HFFc6 (cell line): ENCODE results near the gene CEPT1. TPM values are rescaled to one million over a fixed set of nuclear protein-coding genes. Genes with fewer than 3 reads are reported as not detected.
"Not testable (repeated sequence)": the region's sequence is repeated elsewhere in the genome, so short reads cannot be mapped to it uniquely, and the experiment has no call there.

Source experiments
- DNase-seq: peaks from one replicate; pipeline ENCODE4 v3.0.0-alpha.2; 2018
- H3K27ac Mint-ChIP-seq: 2 replicates; pipeline ENCODE4 v1.8.0; 2020; ENCODE audit warnings: mild to moderate bottlenecking, mixed read lengths
- H3K27me3 Mint-ChIP-seq: 2 replicates; pipeline ENCODE4 v1.8.0; 2021; ENCODE audit warnings: mild to moderate bottlenecking, moderate library complexity, mixed read lengths; ENCODE audit not compliant: insufficient read depth
- H3K36me3 Mint-ChIP-seq: 2 replicates; pipeline ENCODE4 v1.8.0; 2021; ENCODE audit warnings: low read depth, mixed read lengths
- H3K4me1 Mint-ChIP-seq: 2 replicates; pipeline ENCODE4 v1.8.0; 2020; ENCODE audit warnings: low read depth, mixed read lengths
- H3K4me3 Mint-ChIP-seq: 2 replicates; pipeline ENCODE4 v1.8.0; 2020; ENCODE audit warnings: mild to moderate bottlenecking, moderate library complexity, mixed read lengths
- H3K9me3 Mint-ChIP-seq: 2 replicates; pipeline ENCODE4 v1.8.0; 2020; ENCODE audit warnings: mild to moderate bottlenecking, mixed read lengths
- total RNA-seq, 6 experiments: library from RNA; stranded (reverse); fragmentation: NEBNext Ultra II Directional; extraction: Animal tissue kit (Norgen Biotek cat#: 25700); gene quantifications; 2 replicates in 1 of 6; 3 replicates in 5 of 6; pipeline ENCODE4 v1.2.3, GENCODE V29; 2021
- TF ChIP-seq, protein P1 (sequence below): fragments of 200-600 bp; sonication (generic); IDR thresholded peaks from 2 replicates; pipeline ENCODE4 v1.5.0; 2021; ENCODE audit warnings: antibody characterized with exemption, mild to moderate bottlenecking

CEPT1 gene
- total RNA-seq, 6 experiments from 2014 or later = 26.5 to 38.9 (median 33.5) TPM

DNA sequence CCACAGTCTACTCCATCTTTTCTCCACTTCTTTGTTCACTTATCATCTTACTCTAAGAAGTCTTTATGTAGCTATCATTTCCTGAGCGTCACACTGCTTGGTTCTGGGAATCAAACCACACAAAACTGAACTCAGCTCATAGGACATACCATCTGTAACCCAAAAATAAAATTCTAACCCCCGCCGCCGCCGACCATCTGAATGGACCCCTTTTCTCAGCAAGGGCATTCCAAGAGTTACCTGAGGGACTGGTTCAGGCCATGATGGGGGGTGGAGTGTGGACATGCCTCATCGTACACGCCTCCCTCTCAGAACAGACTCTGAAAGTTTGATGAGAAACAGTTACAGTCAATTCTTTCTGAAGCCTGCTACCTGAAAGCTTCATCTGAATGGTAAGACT is 74.9 kb downstream of the CEPT1 start:
- H3K4me3 Mint-ChIP-seq = no peak overlapping the region
- H3K36me3 Mint-ChIP-seq = 0 out of 2 replicates have a peak, but pooled peaks cover 7% of the 10 kb centered on the region
- DNase-seq = no peak
- H3K4me1 Mint-ChIP-seq = peaks cover 12% of the 10 kb centered on the region
- H3K27me3 Mint-ChIP-seq = no peaks in the 10 kb centered on the region; the same call in 1 of the 2 replicates
- TF ChIP-seq, protein P1, sequence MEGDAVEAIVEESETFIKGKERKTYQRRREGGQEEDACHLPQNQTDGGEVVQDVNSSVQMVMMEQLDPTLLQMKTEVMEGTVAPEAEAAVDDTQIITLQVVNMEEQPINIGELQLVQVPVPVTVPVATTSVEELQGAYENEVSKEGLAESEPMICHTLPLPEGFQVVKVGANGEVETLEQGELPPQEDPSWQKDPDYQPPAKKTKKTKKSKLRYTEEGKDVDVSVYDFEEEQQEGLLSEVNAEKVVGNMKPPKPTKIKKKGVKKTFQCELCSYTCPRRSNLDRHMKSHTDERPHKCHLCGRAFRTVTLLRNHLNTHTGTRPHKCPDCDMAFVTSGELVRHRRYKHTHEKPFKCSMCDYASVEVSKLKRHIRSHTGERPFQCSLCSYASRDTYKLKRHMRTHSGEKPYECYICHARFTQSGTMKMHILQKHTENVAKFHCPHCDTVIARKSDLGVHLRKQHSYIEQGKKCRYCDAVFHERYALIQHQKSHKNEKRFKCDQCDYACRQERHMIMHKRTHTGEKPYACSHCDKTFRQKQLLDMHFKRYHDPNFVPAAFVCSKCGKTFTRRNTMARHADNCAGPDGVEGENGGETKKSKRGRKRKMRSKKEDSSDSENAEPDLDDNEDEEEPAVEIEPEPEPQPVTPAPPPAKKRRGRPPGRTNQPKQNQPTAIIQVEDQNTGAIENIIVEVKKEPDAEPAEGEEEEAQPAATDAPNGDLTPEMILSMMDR = no peak
- H3K9me3 Mint-ChIP-seq = no peaks in the 10 kb centered on the region
- H3K27ac Mint-ChIP-seq = peak overlapping the region; percentile 10; the same call in 1 of the 2 replicates

DNA sequence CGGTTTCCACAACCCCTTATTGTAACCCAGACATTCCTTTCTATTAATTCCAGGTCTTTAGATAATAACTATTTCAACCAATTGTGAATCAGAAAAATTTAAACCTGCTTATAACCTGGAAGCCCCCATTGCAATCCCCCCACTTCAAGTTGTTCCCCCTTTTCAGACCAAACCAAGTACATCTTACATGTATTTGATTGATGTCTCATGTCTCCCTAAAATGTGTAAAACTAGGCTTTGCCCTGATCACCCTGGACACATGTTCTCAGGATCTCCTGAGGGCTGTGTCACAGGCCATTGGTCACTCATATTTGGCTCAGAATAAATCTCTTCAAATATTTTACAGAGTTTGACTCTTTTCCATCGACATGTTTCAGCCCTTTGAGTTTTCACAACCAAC is 75.3 kb downstream of the CEPT1 start:
- not testable (repeated sequence) for DNase-seq, H3K27ac Mint-ChIP-seq, H3K9me3 Mint-ChIP-seq, H3K4me3 Mint-ChIP-seq, H3K36me3 Mint-ChIP-seq, H3K27me3 Mint-ChIP-seq
- H3K4me1 Mint-ChIP-seq = peaks cover 12% of the 10 kb centered on the region

DNA sequence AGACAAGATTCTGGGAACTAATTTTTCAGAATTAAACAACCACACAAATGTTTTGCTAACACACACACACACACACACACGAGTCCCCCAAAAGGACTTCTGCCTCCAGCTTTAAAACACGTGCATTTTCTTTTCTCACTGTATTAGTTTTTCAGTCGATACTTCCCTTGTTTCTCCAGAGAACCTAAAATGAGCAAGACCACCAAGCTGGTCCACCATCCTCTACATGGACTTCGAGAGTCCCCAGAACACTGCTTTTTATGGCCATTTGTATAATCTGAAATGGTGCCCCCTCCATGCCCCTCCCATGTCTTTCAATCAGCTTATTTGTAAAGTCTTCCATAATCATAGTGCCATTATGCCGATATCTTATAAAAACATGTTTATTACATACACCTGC is 76.7 kb downstream of the CEPT1 start:
- H3K27me3 Mint-ChIP-seq = peaks cover 4% of the 10 kb centered on the region

DNA sequence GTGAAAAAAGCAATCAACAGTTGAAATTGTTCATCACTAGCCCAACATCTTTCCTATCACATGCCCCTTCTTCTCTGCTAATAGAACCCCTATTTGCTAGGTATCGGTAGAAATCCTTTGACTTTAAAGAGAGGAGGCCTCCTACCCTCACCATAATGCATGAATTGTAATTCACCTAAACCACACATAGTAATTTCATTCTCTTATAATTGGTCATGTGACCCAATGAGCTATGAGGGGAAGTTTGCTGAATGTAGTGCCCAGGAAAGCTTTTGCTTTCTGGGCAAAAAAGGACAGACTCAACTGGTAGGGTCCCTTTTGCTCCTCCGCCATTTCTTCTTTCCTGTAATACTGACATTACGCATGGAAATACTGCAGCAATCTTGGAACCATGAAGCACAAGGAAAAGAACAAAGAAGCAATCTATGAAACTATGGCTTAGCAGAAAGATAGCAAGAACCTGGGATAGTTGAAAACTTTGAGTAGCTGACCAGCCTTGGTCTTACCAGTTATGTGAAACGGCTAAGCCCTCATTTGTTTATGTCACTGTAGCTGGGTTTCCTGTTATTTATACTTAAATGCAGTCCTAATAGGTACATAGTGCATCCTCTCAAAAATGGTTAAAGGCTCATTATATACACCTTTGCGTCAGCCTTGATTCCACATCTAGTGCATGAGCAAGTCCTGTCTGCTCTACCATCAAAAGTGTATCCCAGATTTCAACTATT is 77.3 kb downstream of the CEPT1 start:
- TF ChIP-seq, protein P1 = no peak
- H3K9me3 Mint-ChIP-seq = no peaks in the 10 kb centered on the region
- no peak overlapping the region for H3K4me3 Mint-ChIP-seq
- peaks cover 24% of the 10 kb centered on the region for H3K4me1 Mint-ChIP-seq
- 0 out of 2 replicates have a peak, but pooled peaks cover 7% of the 10 kb centered on the region for H3K36me3 Mint-ChIP-seq
- peaks cover 4% of the 10 kb centered on the region for H3K27me3 Mint-ChIP-seq
- H3K27ac Mint-ChIP-seq = no peak overlapping the region
- no peak for DNase-seq

More for the DNA sequence above, 76.7 kb downstream of the CEPT1 start:
- TF ChIP-seq, protein P1 = no peak
- Mint-ChIP-seq H3K4me1 (peaks cover 18% of the 10 kb centered on the region), H3K4me3 (no peak overlapping the region), H3K9me3 (no peaks in the 10 kb centered on the region), H3K27ac (no peak overlapping the region), H3K36me3 (0 out of 2 replicates have a peak, but pooled peaks cover 7% of the 10 kb centered on the region)
- no peak for DNase-seq

DNA sequence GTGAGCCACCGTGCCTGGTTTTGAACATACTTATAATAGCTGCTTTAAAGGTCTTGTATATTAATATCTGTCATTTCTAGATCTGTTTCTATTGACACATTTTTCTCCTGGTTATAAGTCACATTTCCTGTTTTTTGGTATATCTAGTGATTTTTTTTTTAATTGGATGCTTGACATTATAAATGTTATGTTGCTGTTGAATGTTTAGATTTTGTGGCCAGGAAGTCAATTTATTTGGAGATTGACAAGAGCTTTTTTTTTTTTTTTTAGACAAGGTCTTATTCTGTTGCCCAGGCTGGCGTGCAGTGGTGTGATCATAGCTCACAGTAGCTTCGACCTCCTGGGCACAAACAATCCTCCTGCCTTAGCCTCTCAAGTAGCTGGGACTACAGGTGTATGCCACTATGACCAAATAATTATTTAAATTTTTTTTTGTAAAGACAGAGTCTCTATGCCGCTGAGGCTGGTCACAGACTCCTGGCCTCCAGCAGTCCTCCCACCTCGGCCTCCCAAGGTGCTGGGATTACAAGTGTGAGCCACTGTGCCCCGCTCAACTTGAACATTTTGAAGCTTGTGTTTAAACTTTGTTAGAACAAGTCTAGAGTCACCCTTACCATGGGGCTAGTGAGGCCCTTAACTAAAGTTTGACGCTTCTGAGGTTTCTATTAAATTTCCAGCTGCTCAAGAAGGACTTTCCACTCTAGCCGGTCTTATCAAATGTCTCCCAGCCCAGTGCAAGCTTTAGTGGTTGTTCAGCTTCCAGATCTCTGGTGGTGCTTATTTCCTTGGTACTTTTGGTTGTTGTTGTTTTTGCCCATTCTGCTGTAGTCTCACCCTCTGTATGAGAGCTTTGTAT is 78.9 kb downstream of the CEPT1 start:
- Mint-ChIP-seq H3K27ac (no peak overlapping the region), H3K27me3 (peaks cover 4% of the 10 kb centered on the region), H3K4me1 (peaks cover 36% of the 10 kb centered on the region), H3K36me3 (no peaks in the 10 kb centered on the region), H3K4me3 (no peak overlapping the region), H3K9me3 (no peaks in the 10 kb centered on the region)
- TF ChIP-seq, protein P1 = no peak
- no peak for DNase-seq
